NCI-H2196 (cell line): Measurements from ENCODE around the gene DDAH1.

Experiments
- DNase-seq: peaks from one replicate; lab custom pipeline; 2025; ENCODE audit not compliant: unreplicated experiment; lab: John Stamatoyannopoulos, UW

DDAH1 gene

GRCh38 chr1:85333186-85333585 is 131.8 kb downstream of the DDAH1 start:
- no peak for DNase-seq

DNA sequence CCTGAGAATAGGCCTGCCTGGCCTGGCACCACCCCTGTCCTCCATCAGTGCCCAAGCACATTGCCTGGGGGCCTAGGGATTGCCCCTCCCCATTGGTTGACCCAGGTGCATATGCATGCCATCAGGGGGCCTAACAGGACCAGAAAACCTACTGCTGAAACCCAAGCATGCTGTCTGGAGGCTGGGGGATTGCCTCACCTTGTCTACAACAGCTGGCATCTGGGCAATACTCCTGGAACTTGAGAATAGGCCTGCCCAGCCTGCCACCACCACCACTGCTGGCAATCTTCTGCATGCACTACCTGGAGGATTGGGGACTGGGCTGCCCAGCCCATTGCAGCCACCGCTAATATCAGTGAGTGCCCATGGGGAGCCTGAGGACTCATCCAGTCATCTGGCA is 132.4 kb downstream of the DDAH1 start:
- no peak for DNase-seq

GRCh38 chr1:85330711-85331290 is 134.2 kb downstream of the DDAH1 start:
- no peak for DNase-seq

- no peak for DNase-seq
Measured at GRCh38 chr1:85330214-85330631, 134.7 kb downstream of the DDAH1 start.

- no peak for DNase-seq
Measured at GRCh38 chr1:85328713-85329397, 136.1 kb downstream of the DDAH1 start.

GRCh38 chr1:85327759-85328158 is 137.2 kb downstream of the DDAH1 start:
- DNase-seq, result no peak

- no peak for DNase-seq
Measured at GRCh38 chr1:85326851-85327250, 138.1 kb downstream of the DDAH1 start.

- DNase-seq, result no peak
Measured at GRCh38 chr1:85326336-85326735, 138.6 kb downstream of the DDAH1 start.

- no peak for DNase-seq
Measured at GRCh38 chr1:85325920-85326319, 139.0 kb downstream of the DDAH1 start.

GRCh38 chr1:85323770-85324169 is 141.2 kb downstream of the DDAH1 start:
- no peak for DNase-seq

DNA sequence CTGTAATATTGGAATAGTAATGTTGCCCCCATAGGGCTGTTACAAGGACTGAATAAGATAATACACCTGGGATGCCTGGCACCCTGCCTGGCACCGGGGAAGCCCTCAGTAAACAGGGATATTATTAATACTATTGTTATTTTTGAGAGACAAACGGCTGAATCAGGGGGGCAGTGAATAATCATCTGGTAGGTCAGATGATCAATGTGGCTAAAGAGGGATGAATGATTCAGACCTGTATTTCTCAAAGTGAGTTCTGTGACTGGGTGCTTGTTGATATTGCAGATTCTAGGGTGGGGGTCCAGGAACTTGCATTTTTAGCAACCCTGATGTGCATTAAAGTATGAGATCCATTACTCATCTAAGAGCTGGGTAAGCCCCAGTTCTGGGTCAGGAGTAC is 142.3 kb downstream of the DDAH1 start:
- DNase-seq, result no peak

GRCh38 chr1:85321237-85321964 is 143.6 kb downstream of the DDAH1 start:
- no peak for DNase-seq

DNA sequence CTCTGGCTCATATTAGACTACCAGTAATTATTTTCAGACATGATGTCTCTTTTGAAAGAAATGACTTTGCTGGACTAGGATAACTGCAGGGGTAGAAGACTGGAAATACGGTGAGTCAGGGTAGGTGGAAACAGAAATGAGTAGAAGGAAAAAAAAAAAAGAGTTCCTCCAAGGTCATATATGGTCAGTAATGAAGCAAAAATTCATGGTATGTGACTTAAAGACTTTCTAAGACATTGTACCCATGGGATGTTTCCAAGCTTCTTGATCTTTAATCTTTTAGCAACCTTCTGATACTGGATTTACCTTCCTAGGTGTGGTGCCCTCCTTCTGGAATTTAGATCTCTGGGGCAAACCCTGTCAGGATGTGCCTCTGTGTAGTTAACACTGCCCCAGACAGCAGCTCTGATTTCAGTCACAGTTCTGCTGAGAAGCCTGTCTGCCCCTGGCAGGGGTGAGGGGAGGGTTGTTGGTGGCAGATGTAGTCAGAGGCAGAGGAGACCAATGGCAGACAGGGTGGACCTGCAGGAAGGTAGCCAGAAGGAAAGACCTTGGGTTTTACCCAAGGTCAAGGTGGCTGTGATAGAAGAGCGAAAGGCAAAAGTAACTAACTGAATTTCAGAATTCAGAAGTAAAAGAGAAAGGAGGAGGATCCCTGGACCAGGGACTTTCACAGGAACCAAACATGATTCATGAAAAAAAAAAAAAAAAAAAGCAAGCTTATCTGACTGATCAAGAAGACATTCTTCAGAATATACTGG is 144.4 kb downstream of the DDAH1 start:
- no peak for DNase-seq

DNA sequence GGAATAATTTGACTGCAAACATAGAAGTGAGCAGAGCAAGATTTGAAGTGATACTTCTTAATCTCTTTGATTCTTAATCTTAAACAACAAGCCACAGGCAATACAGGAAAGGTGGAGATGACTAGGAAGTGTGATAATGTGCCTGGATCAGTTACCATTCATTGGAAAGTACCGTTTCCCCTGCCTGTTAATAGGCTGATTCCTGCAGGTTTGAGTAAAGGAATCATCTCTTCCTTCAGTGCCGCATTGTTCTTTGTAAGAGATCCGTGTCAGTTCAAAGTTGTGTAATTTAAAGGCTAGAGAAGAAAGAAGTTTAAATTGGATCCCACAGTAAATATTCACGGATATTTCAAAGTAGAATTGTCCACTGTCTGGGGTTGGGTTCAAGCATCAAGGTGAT is 145.0 kb downstream of the DDAH1 start:
- DNase-seq, result no peak

GRCh38 chr1:85319491-85319890 is 145.5 kb downstream of the DDAH1 start:
- DNase-seq, result no peak

DNA sequence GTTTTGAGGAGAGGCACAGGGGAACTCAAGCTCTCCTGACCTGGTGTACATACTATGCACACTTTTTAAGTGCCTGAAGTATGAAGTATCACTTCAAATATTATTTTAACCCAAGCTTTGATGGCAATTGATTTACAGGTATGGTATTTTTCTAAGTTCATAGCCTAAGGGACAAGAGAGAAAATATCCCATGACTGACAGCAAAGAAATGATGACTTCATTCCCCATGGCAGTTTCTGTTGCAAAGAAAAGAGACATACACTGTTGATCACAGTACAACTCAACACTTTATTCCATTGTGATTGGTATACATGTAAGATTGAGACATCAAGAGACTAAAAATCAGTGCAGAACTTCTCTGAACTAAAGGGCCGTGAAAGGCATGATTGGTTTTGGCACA is 146.7 kb downstream of the DDAH1 start:
- no peak for DNase-seq

GRCh38 chr1:85317560-85317959 is 147.4 kb downstream of the DDAH1 start:
- DNase-seq, result no peak

GRCh38 chr1:85316321-85316720 is 148.6 kb downstream of the DDAH1 start:
- no peak for DNase-seq

DNA sequence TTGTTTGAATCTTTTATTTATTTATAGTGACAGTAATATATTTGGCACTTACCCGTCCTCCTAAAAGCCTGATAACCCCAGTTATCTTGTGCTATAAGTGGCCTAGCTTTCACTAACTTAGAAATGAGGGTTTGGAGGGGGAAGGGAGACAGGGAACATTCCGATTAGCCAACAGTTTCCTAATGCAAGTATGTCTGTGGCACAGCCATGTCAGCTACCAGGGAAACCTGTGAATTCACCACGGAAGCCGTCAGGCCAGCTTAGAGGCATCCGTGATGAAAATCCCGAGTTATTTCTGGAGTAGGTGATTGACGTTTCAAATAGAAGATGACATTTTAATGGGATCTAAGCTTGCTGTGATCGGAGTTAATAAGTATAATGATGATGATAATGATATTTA is 149.2 kb downstream of the DDAH1 start:
- no peak for DNase-seq

DNA sequence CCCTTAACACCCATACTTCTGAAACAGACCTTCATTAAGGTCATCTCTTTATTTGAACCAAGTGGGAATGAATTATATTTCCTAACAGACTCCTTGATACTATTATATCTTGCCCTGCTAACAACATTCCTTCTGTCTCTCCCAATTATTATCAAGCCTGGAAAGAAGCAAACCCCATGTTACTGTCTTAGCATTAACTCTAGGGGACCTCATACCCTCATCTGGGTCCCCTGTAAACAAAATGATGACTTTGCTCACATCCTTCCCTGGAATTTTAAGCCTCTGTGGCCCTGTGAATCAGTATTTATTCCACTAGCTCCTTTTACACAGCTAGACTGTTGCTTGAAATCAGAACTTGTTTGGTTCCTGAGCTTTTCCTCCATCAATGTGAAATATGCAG is 150.2 kb downstream of the DDAH1 start:
- no peak for DNase-seq

DNA sequence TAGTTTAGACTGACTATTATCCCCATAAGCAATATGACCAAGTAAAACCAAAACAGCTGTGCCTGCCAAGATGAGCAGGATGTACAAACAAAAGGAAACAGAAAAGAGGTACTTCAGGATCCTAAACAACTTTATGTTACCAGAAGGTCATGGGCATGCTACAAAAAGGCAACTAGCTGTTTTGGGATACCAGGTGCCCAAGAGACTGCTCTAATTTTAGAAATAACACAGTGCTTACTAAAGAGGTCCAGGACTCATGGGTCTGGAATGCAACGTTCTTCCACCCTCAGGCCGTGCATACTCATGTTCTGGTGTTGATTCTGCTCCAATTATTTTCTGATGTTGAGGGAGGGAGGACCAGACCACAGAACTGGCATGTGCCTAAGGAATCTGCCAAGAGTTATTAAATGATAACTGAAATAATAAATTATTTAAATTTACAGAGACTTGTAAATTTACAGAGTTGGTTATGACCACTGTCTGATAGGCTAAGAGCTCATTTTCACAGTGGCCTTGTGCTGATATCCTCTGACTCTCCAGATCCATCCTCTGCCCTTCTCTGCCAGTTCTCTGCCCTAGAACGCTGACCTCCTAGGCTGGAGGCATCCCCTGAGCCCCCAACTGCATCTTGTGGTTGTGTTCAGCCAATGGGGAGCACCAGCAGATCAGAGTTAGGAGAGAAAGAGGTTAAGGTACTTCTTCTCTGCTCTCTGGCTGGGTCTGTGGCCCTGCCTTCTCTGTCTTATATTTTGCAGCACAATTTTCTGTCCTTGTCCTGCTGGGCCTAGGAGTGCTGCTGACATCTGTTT is 150.9 kb downstream of the DDAH1 start:
- peak; percentile 17 for DNase-seq
